Measurements from ENCODE around the gene GLI3.

GRCh38 chr7:42020061-42020460 is 216.9 kb downstream of the GLI3 start:
- TF ChIP-seq POLR2A (IDR thresholded peaks at IDR 0.05; ENCODE audit: low read depth, low read length), result no peak
- no peak for TF ChIP-seq POLR2AphosphoS5 (IDR thresholded peaks at IDR 0.05; ENCODE audit: low read depth, low read length)
- TF ChIP-seq TAF1 (IDR thresholded peaks at IDR 0.05; ENCODE audit: borderline replicate concordance, low read depth, low read length), result no peak

All from GM12892 (cell line).